Endodermal cell (in vitro differentiated cells): ENCODE data around the gene COLEC12. TPM values are rescaled to one million over a fixed set of nuclear protein-coding genes. Genes with fewer than 3 reads are reported as not detected.

ENCODE experiments used
- DNase-seq: peaks from one replicate; pipeline ENCODE4 v3.0.0-alpha.2; 2017
- H3K27ac ChIP-seq: 2 replicates; pipeline ENCODE4 v1.5.1; 2013; ENCODE audit warnings: mild to moderate bottlenecking, low read depth, low read length, moderate library complexity
- H3K27me3 ChIP-seq: 2 replicates; pipeline ENCODE4 v1.6.1; 2013; ENCODE audit warnings: mild to moderate bottlenecking, low read length, moderate library complexity; ENCODE audit not compliant: insufficient read depth, control insufficient read depth, poor library complexity, severe bottlenecking
- H3K36me3 ChIP-seq: 2 replicates; pipeline ENCODE4 v1.7.0; 2013; ENCODE audit warnings: mild to moderate bottlenecking, low read length, moderate library complexity; ENCODE audit not compliant: control insufficient read depth, insufficient read depth
- H3K4me1 ChIP-seq: one replicate; pipeline ENCODE4 v1.7.0; 2013; ENCODE audit warnings: low read length; ENCODE audit not compliant: control insufficient read depth, insufficient read depth
- H3K4me3 ChIP-seq: 2 replicates; pipeline ENCODE4 v1.5.1; 2013; ENCODE audit warnings: mild to moderate bottlenecking, low read length, moderate library complexity
- H3K9ac ChIP-seq: 2 replicates; pipeline ENCODE4 v1.6.1; 2013; ENCODE audit warnings: mild to moderate bottlenecking, low read length, moderate library complexity; ENCODE audit not compliant: poor library complexity, severe bottlenecking; ENCODE audit errors: extremely low read depth
- H3K9me3 ChIP-seq: 2 replicates; pipeline ENCODE4 v1.6.1; 2013; ENCODE audit warnings: mild to moderate bottlenecking, low read length, moderate library complexity; ENCODE audit not compliant: control insufficient read depth
- H3K27ac Mint-ChIP-seq: 2 replicates; pipeline ENCODE4 v1.8.0; 2020; ENCODE audit warnings: mixed read lengths
- H3K27me3 Mint-ChIP-seq: 2 replicates; pipeline ENCODE4 v1.8.0; 2021; ENCODE audit warnings: mild to moderate bottlenecking, mixed read lengths; ENCODE audit not compliant: insufficient read depth
- H3K36me3 Mint-ChIP-seq: 2 replicates; pipeline ENCODE4 v1.8.0; 2020; ENCODE audit warnings: low read depth, mixed read lengths
- H3K4me1 Mint-ChIP-seq: 2 replicates; pipeline ENCODE4 v1.8.0; 2020; ENCODE audit warnings: mixed read lengths
- H3K4me3 Mint-ChIP-seq: 2 replicates; pipeline ENCODE4 v1.8.0; 2020; ENCODE audit warnings: mild to moderate bottlenecking, moderate library complexity, mixed read lengths
- H3K9me3 Mint-ChIP-seq: 2 replicates; pipeline ENCODE4 v1.8.0; 2020; ENCODE audit warnings: mild to moderate bottlenecking, mixed read lengths
- WGBS, 2 experiments: methylation state at CpG; one replicate each; pipeline versions ENCODE4 v1.1.5 to v1.1.7; 2013; ENCODE audit warnings: missing lambda C conversion rate in 2 of 2, mixed read lengths in 1 of 2; ENCODE audit not compliant: insufficient coverage in 1 of 2, insufficient read length in 1 of 2; 5-methylcytosine and 5-hydroxymethylcytosine counted together
- total RNA-seq, 2 donors: library from RNA; stranded (reverse); fragmentation: NEBNext Ultra II Directional in 1 of 2; extraction: Animal tissue kit (Norgen Biotek cat#: 25700) in 1 of 2; gene quantifications; 2 replicates in 1 of 2; 3 replicates in 1 of 2; pipeline ENCODE4 v1.2.1, GENCODE V29; 2021
- TF ChIP-seq, protein P1 (sequence below): fragments of 200-600 bp; sonication (generic); conservative IDR thresholded peaks from 2 replicates; pipeline ENCODE4 v1.5.0; 2021; ENCODE audit warnings: antibody characterized with exemption, mild to moderate bottlenecking

Gene COLEC12
- total RNA-seq, 2 donors from 2014 or later, result 123 TPM

DNA sequence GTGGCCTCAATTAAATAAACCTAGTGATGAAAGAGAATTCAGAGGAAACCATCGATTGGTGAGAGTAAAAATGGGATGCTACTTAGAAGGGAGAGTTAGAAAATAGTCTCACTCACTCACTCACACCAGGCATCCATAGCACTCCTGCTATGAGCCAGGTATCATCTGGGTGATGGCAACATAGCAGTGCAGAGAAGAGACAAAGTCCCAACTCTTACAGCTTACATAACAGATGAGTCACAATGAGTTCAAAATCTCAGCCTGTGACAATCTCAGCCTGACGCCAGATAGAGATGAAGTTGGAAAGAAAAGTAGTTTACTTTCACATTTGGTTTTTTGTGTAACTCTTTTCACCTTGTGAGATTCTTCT, 177.3 kb downstream of the COLEC12 start:
- peaks cover 54% of the 10 kb centered on the region for H3K36me3 Mint-ChIP-seq
- Histone ChIP-seq H3K4me1 (peaks cover 4% of the 10 kb centered on the region), H3K27ac (no peak overlapping the region), H3K9me3 (no peaks in the 10 kb centered on the region), H3K36me3 (peaks cover 80% of the 10 kb centered on the region), H3K4me3 (no peak overlapping the region), H3K9ac (no peak overlapping the region), H3K27me3 (no peaks in the 10 kb centered on the region)
- no peak overlapping the region for H3K27ac Mint-ChIP-seq
- H3K9me3 Mint-ChIP-seq, result no peaks in the 10 kb centered on the region
- H3K27me3 Mint-ChIP-seq, result no peaks in the 10 kb centered on the region
- TF ChIP-seq, protein P1, sequence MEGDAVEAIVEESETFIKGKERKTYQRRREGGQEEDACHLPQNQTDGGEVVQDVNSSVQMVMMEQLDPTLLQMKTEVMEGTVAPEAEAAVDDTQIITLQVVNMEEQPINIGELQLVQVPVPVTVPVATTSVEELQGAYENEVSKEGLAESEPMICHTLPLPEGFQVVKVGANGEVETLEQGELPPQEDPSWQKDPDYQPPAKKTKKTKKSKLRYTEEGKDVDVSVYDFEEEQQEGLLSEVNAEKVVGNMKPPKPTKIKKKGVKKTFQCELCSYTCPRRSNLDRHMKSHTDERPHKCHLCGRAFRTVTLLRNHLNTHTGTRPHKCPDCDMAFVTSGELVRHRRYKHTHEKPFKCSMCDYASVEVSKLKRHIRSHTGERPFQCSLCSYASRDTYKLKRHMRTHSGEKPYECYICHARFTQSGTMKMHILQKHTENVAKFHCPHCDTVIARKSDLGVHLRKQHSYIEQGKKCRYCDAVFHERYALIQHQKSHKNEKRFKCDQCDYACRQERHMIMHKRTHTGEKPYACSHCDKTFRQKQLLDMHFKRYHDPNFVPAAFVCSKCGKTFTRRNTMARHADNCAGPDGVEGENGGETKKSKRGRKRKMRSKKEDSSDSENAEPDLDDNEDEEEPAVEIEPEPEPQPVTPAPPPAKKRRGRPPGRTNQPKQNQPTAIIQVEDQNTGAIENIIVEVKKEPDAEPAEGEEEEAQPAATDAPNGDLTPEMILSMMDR, result no peak
- WGBS, 2 experiments, result 67 to 89% methylated on average over 1 of the region's 2 CpGs
- peaks cover 19% of the 10 kb centered on the region for H3K4me1 Mint-ChIP-seq
- DNase-seq, result no peak
- H3K4me3 Mint-ChIP-seq, result no peak overlapping the region

DNA sequence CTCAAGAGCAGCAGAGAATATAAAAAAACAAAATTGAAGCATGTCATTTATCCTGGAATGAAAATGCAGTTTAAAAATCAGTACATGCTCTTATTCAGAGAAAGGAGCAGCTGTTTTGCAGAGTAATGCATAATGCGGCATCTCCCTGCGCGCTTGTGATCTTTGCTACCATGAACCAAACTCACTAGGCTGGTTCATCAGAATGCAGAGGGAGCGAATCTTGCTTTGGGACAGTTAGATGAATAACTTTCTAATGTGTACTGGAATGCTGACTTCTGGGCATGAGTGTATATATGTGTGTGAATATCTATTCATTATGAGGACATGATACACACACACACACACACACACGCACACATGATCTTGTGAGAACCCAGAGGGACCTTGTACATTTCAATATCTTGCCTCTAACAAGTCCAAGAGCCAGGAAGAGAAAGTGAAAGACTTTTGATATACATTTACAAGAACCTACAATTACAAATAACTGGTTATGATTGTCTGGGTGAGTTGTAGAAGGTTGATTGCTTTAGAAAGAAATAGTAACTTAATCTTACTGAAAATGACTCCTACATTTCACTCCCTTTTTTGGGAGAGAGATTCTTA, 178.5 kb downstream of the COLEC12 start:
- H3K4me1 ChIP-seq, result peaks cover 4% of the 10 kb centered on the region
- no peak overlapping the region for H3K4me3 ChIP-seq
- no peak for DNase-seq
- Mint-ChIP-seq H3K27me3 (no peaks in the 10 kb centered on the region), H3K4me1 (peaks cover 19% of the 10 kb centered on the region), H3K27ac (no peak overlapping the region), H3K9me3 (no peaks in the 10 kb centered on the region), H3K4me3 (no peak overlapping the region), H3K36me3 (peaks cover 45% of the 10 kb centered on the region)
- H3K9me3 ChIP-seq, result no peaks in the 10 kb centered on the region
- no peaks in the 10 kb centered on the region for H3K27me3 ChIP-seq
- no peak overlapping the region for H3K9ac ChIP-seq
- H3K36me3 ChIP-seq, result peaks cover 70% of the 10 kb centered on the region
- no peak overlapping the region for H3K27ac ChIP-seq
- 93 to 98% methylated on average over 3 to 4 of the region's 5 CpGs for WGBS, 2 experiments
- TF ChIP-seq, protein P1, result no peak

DNA sequence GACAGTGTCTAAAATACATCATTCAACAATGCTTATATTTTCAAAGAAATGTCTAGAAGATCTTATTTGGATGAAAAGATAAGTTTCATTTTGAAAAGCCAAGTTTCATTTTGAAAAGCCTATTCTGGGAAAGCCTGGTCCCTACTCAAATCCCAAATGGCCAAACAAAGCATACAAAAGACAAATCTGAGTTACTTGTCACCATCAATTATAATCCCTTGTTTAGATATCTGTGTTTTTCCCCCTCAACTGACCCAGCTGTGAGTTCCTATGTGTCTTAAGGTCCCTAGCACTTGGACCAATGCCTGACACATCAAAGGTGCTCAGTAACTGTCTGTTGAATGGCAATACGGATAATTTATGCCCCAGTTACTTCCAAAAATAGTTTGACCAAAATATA, 180.3 kb downstream of the COLEC12 start:
- TF ChIP-seq, protein P1, result no peak
- Histone ChIP-seq H3K4me3 (no peak overlapping the region), H3K9me3 (no peaks in the 10 kb centered on the region), H3K27ac (no peak overlapping the region), H3K4me1 (peaks cover 4% of the 10 kb centered on the region), H3K9ac (no peak overlapping the region), H3K27me3 (no peaks in the 10 kb centered on the region), H3K36me3 (peaks cover 54% of the 10 kb centered on the region)
- Mint-ChIP-seq H3K9me3 (no peaks in the 10 kb centered on the region), H3K27ac (no peak overlapping the region), H3K4me1 (peaks cover 19% of the 10 kb centered on the region), H3K27me3 (no peaks in the 10 kb centered on the region), H3K36me3 (peaks cover 34% of the 10 kb centered on the region), H3K4me3 (no peak overlapping the region)
- WGBS, 2 experiments, result 100% methylated on average over 1 of the region's 1 CpG; no CpG with 5 or more reads in 1 of the 2 experiments
- DNase-seq, result no peak
